Coronary artery (tissue), 2 donors: ENCODE results near the gene PRSS58.

ENCODE experiments used
- DNase-seq: peaks from one replicate; pipeline ENCODE4 v3.0.0-alpha.2; 2017; ENCODE audit warnings: low spot score
- H3K27ac ChIP-seq, 2 donors: fragments of 200-600 bp; sonication (generic); one replicate each; pipeline ENCODE4 v1.5.1; 2016 to 2019
- H3K4me3 ChIP-seq: fragments of 200-600 bp; sonication (generic); 2 replicates; pipeline ENCODE4 v1.5.1; 2016; ENCODE audit warnings: mild to moderate bottlenecking, moderate library complexity
- TF ChIP-seq, protein P1 (sequence below): fragments of 200-600 bp; sonication (generic); IDR thresholded peaks from one replicate; pipeline ENCODE4 v1.5.1; 2019; ENCODE audit warnings: antibody characterized with exemption

PRSS58 gene

DNA sequence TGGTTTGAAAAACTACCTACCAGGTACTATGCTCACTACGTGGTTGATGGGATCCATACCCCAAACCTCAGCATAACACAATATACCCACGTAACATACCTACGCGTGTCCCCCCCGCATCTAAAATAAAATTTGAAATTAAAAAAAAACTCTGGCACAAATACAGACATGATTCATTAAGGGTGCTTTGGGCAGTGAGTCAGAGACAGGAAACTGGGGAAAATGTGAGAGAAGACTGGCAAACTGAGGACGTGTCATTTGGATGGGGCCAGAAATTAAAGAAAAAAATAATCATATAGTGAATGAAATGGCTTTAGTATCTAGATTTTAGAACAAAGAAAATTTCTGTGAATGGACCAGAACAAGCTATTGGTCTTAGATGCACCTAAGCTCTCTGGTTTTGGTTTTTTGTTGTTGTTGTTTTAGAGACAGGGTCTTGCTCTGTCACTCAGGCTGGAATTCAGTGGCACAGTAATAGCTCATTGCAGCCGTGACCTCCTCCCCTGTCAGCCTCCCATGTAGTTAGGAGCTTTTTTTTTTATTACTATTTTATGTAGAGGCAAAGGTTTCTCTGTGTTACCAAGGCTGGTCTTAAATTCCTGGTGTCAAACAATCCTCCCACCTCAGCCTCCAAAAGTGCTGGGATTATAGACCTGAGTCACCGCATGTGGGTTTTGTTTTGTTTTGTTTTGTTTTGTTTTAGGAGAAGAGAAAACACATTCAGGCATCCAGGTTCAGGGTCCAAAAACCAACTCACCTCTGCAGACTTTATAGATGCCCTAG, 5.9 kb upstream of the PRSS58 start:
- Histone ChIP-seq H3K4me3 (no peak overlapping the region), H3K27ac (no peak overlapping the region)
- DNase-seq = no peak
- TF ChIP-seq, protein P1, sequence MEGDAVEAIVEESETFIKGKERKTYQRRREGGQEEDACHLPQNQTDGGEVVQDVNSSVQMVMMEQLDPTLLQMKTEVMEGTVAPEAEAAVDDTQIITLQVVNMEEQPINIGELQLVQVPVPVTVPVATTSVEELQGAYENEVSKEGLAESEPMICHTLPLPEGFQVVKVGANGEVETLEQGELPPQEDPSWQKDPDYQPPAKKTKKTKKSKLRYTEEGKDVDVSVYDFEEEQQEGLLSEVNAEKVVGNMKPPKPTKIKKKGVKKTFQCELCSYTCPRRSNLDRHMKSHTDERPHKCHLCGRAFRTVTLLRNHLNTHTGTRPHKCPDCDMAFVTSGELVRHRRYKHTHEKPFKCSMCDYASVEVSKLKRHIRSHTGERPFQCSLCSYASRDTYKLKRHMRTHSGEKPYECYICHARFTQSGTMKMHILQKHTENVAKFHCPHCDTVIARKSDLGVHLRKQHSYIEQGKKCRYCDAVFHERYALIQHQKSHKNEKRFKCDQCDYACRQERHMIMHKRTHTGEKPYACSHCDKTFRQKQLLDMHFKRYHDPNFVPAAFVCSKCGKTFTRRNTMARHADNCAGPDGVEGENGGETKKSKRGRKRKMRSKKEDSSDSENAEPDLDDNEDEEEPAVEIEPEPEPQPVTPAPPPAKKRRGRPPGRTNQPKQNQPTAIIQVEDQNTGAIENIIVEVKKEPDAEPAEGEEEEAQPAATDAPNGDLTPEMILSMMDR = no peak

DNA sequence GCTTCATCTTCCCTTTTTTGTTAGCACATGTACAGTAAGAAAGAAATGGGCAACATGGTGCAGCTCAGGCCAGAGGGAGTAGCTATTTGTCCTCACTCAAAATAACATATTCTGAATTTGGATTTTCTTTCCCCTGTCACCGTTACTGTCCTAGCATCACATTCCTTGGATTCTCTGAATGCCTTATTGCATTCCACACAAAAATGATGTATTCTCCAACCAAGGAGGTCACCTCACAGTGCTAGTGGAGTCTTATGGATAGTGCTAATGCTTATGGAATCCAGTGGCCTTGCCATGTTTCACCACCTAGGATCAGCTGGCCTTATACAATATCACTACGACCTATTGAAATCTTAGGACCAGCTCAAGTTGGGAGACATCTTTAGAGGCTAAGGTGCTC, 7.2 kb downstream of the PRSS58 start:
- DNase-seq = no peak
- Histone ChIP-seq H3K27ac (no peak overlapping the region), H3K4me3 (no peak overlapping the region)
- TF ChIP-seq, protein P1 = no peak

DNA sequence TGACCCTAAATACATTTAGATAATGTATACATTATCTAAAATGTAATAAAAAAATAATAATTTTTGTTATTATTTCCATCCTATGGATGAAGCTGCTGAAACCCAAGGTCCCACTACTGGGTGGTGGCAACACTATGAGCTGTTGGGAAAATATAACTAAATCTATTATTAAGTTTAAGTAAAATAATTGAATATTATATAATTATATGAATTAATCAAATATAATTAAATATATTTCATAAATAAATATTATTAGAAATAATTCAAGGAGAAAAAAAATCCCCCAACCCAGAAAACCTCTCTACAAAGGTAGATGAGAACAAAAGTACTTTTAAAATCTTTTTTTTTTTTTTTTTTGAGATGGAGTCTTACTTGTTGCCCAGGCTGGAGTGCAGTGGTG, 7.9 kb downstream of the PRSS58 start:
- TF ChIP-seq, protein P1 = no peak
- H3K27ac ChIP-seq = no peak overlapping the region
- no peak overlapping the region for H3K4me3 ChIP-seq
- no peak for DNase-seq

DNA sequence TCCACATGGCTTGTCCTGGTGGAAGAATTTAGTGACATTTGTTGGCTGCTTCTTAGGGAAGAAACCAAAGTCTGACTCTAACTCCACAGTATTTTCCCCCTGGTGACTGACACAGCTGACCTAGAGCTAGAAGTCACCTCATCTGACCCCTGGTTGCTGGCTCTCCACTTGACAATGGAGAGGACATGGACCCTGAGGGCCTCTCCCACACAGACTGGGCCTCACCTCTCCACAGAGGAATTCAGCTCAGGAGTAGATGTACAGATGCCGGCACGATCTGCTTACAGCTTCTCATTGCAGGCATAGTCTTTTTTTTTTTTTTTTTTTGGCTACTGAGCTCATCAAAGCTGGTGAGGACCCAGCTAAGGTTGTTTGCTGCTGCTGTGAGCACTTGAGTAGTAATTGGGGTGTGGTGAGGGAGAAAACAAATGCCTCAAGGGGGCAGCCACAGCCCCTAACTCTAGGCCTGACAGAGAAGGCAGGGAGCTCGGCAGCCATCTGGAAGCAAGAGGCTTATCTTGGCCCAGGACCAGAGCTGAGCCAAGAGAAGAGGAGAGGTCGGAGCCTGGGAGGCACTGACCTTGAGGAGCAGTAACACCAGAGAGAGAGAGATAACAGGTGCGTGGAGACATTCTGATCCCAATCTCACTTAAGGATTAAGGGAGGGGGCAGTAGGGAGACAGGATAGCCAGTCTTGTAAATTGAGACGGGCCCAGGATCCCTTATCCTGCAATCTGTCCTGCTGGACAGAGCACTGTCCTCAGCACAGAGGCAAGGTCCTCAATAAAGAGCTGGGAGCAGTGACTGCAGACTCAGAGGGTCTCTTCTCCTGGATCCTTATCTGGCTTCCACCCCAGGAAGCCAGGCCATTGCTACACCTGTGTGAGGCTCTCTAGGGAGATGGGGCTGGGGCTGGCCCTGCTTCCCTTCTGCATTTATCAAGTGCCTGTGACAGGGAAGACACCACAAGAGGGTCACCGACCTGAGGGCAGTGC, 9.4 kb downstream of the PRSS58 start:
- TF ChIP-seq, protein P1 = no peak
- DNase-seq = no peak
- Histone ChIP-seq H3K4me3 (no peak overlapping the region), H3K27ac (no peak overlapping the region)

DNA sequence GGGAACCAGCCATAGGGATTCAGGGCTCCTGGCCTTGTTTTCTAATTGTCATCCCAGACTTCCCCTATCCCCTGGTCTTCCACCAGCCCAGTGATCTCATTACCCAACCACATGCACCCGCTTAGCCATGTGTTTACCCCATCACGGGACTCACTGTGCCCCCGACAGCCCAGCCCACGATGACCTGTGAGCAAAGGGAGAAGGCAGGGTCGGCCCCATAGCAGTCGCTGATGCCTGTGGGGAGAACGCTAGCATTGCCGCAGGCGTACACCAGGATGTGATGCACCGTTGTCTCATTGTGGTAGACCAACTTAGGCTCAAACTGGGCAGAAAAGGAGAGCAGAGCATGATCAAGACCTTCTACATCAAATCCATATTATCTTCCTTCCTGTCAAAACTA, 14.0 kb downstream of the PRSS58 start:
- H3K27ac ChIP-seq = no peak overlapping the region
- TF ChIP-seq, protein P1 = no peak
- no peak for DNase-seq

DNA sequence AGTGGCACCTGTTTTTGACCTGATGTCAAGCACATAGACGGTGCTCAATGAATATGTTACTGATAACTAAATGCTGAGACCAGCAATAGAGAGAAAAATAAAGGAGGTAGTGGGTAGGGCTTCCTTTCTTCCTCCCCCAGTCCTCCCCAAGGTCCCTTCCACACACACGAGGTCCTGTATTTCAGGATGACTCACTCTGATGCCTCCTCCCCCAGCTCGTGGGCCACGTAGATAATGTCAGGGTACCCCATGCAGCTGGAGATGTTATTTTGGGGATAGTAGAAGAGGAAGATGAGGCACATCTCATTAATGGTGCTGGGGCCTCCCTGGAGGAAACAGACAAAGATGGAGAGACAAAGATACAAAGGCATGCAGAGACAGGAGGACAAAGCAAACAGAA, 17.3 kb downstream of the PRSS58 start:
- TF ChIP-seq, protein P1 = no peak

More for the DNA sequence above, 14.0 kb downstream of the PRSS58 start:
- no peak overlapping the region for H3K4me3 ChIP-seq

More for the DNA sequence above, 17.3 kb downstream of the PRSS58 start:
- no peak overlapping the region for H3K27ac ChIP-seq
- no peak for DNase-seq
- H3K4me3 ChIP-seq = no peak overlapping the region
